Naive thymus-derived CD4-positive, alpha-beta T cell (primary cell): ENCODE data around the gene EPB42. TPM values are rescaled to one million over a fixed set of nuclear protein-coding genes. Genes with fewer than 3 reads are reported as not detected.
"Not testable (repeated sequence)": the region's sequence is repeated elsewhere in the genome, so short reads cannot be mapped to it uniquely, and the experiment has no call there.

Experiments
- ATAC-seq: fragments of 150-1000 bp; cut with Tn5 transposase; 2 replicates; pipeline ENCODE4 v1.10.0; 2021; ENCODE audit warnings: mild to moderate bottlenecking, moderate library complexity
- CTCF ChIA-PET: fragments of 350-600 bp; sonication (Branson Sonifier 250); formaldehyde crosslinking; loops from one replicate; lab custom pipeline; 2021; ENCODE audit warnings: antibody characterized with exemption; lab: Charles Lee
- POLR2A ChIA-PET: fragments of 350-600 bp; sonication (Branson Sonifier 250); formaldehyde crosslinking; loops from one replicate; lab custom pipeline; 2021; ENCODE audit warnings: antibody characterized with exemption, inconsistent platforms; lab: Charles Lee
- DNase-seq, 9 donors: peaks; one replicate each; pipeline versions ENCODE4 v3.0.0 to v3.0.0-alpha.2; 2020 to 2022; ENCODE audit warnings: mixed read lengths in 1 of 9
- H3K27ac ChIP-seq: one replicate; pipeline ENCODE4 v1.7.0; 2013; ENCODE audit warnings: mild to moderate bottlenecking, low read depth, low read length, moderate library complexity
- H3K27me3 ChIP-seq, 2 donors: one replicate each; pipeline ENCODE4 v1.7.0; 2013; ENCODE audit warnings: low read length in 2 of 2, mild to moderate bottlenecking in 2 of 2, moderate library complexity in 2 of 2; ENCODE audit not compliant: control insufficient read depth in 2 of 2, insufficient read depth in 2 of 2
- H3K36me3 ChIP-seq, 3 experiments: 1 replicate in 2 of 3; 2 replicates in 1 of 3; pipeline ENCODE4 v1.7.0; 2013; ENCODE audit warnings: low read length in 3 of 3, mild to moderate bottlenecking in 3 of 3, moderate library complexity in 1 of 3; ENCODE audit not compliant: insufficient read depth in 3 of 3, control insufficient read depth in 2 of 3
- H3K4me1 ChIP-seq, 2 donors: one replicate each; pipeline ENCODE4 v1.7.0; 2013; ENCODE audit warnings: low read length in 2 of 2, mild to moderate bottlenecking in 2 of 2, moderate library complexity in 1 of 2; ENCODE audit not compliant: control insufficient read depth in 2 of 2, insufficient read depth in 2 of 2
- H3K4me3 ChIP-seq: 2 replicates; pipeline ENCODE4 v1.7.0; 2013; ENCODE audit warnings: mild to moderate bottlenecking, low read length
- H3K9me3 ChIP-seq, 3 experiments: 1 replicate in 2 of 3; 2 replicates in 1 of 3; pipeline ENCODE4 v1.7.0; 2013; ENCODE audit warnings: low read length in 3 of 3; ENCODE audit not compliant: control insufficient read depth in 2 of 3
- H3K27ac Mint-ChIP-seq, 9 donors: one replicate each; pipeline ENCODE4 v1.8.0; 2020 to 2022; ENCODE audit warnings: mixed read lengths in 9 of 9, mild to moderate bottlenecking in 8 of 9, moderate library complexity in 5 of 9, inconsistent platforms in 2 of 9
- H3K27me3 Mint-ChIP-seq, 5 donors: one replicate each; pipeline ENCODE4 v1.8.0; 2021 to 2022; ENCODE audit warnings: mixed read lengths in 5 of 5, mild to moderate bottlenecking in 1 of 5
- H3K36me3 Mint-ChIP-seq, 5 donors: one replicate each; pipeline ENCODE4 v1.8.0; 2020 to 2022; ENCODE audit warnings: mixed read lengths in 5 of 5, mild to moderate bottlenecking in 3 of 5, inconsistent platforms in 1 of 5
- H3K4me1 Mint-ChIP-seq, 7 donors: one replicate each; pipeline ENCODE4 v1.8.0; 2020 to 2022; ENCODE audit warnings: mixed read lengths in 7 of 7, mild to moderate bottlenecking in 3 of 7, inconsistent platforms in 1 of 7
- H3K4me3 Mint-ChIP-seq, 10 donors: one replicate each; pipeline ENCODE4 v1.8.0; 2020 to 2022; ENCODE audit warnings: mild to moderate bottlenecking in 10 of 10, mixed read lengths in 10 of 10, moderate library complexity in 6 of 10, inconsistent platforms in 2 of 10
- H3K9me3 Mint-ChIP-seq, 11 donors: one replicate each; pipeline ENCODE4 v1.8.0; 2020 to 2022; ENCODE audit warnings: mixed read lengths in 11 of 11, mild to moderate bottlenecking in 4 of 11, inconsistent platforms in 1 of 11, moderate library complexity in 1 of 11
- intact Hi-C, 2 donors: fragments of 100-400 bp; cut with micrococcal nuclease; formaldehyde crosslinking; loops; one replicate each; pipeline ENCODE4 v1.15.1; 2023
- polyA plus RNA-seq, 2 donors: library from polyadenylated mRNA; unstranded; fragments of 300-500 nt; fragmentation: Illumina TruSeq; gene quantifications; one replicate each; pipeline ENCODE4 v1.2.3, GENCODE V29; 2021
- total RNA-seq, 6 experiments: library from RNA in 5 of 6; stranded (reverse) in 5 of 6; gene quantifications; 1 replicate in 5 of 6; 2 replicates in 1 of 6; pipeline ENCODE4 v1.2.3 and lab custom pipeline; 2021 to 2026

The EPB42 gene
- total and polyA plus RNA-seq, 7 experiments from 2014 or later, result not detected

DNA sequence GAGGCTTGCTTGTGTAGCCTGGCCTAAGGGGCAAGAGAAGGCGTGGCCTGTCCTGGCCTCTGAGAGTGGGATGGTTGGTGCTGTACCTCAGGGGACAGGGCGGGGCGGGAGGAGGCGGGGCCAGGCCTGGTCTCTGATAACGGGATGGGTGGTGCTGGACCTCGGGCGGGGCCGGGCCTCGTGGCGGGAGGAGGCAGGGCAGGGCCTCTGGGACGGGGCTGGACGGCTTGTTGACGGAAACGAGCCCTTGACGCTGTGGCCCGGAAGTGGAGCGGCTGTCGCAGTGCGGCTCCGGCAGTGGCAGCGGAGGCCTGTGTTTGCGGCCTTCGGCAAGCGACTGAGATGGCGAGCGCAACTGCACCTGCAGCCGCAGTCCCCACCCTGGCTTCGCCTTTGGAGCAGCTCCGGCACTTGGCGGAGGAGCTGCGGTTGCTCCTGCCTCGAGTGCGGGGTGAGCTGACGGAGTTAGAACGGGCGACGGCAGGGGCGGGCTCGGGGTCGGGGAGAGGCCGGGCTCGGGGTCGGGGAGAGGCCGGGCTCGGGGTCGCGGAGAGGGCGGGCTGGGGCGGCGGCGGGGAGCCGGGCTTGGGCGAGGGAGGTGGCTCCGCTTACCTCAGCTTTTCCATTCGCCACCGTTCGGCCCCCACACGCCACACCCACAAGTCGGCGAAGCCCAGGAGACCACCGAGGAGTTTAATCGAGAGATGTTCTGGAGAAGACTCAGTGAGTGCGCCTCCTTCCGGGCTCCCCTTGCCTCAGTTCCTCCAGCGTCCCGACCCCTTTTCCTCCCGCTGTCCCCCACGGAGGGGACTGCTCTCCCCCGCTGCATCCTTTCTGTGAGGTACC, 35.4 kb downstream of the EPB42 start, which contains the start of gene CCNDBP1:
Gene CCNDBP1, plus strand, starts transcription at position 247 of the 846 bp plus-strand sequence. Its CDS starts 96 bp downstream, at position 343.
- Mint-ChIP-seq H3K4me1 (peaks cover 19 to 54% (median 35%) of the 10 kb centered on the region in 7 donors), H3K9me3 (no peaks in the 10 kb centered on the region), H3K27me3 (no peaks in the 10 kb centered on the region), H3K4me3 (peak within 1 kb of the TSS; percentile 90 to 98 (median 96)), H3K36me3 (peaks cover 6 to 18% (median 10%) of the 10 kb centered on the region in 5 donors), H3K27ac (peak within 1 kb of the TSS; percentile 95 to 99 (median 98))
- H3K4me1 ChIP-seq, result peaks cover 16 to 22% of the 10 kb centered on the region in 2 donors
- peaks cover 8 to 14% (median 13%) of the 10 kb centered on the region in 3 experiments for H3K36me3 ChIP-seq
- DNase-seq, result peak; percentile 69 to 90 (median 79)
- POLR2A ChIA-PET, result interaction anchor here (0.9 to 2.8 kb wide), 7 partner anchors 9 to 144 kb away, joined by 3 to 12 read pairs (median 4); partner anchors contain the start of genes LCMT2 and UBR1
- CTCF ChIA-PET, result no interaction called here
- peak within 1 kb of the TSS; percentile 91 for H3K4me3 ChIP-seq
- H3K27me3 ChIP-seq, result no peaks in the 10 kb centered on the region
- peak within 1 kb of the TSS; percentile 95 for H3K27ac ChIP-seq
- H3K9me3 ChIP-seq, result no peaks in the 10 kb centered on the region
- intact Hi-C loops, result loop anchor here (1.0 to 10.0 kb wide), 13 partner anchors 33 to 1241 kb away; partner anchors contain the start of genes TTBK2 (in 2 of the 2), CTDSPL2 (in 1 of the 2), EHD4 (in 1 of the 2) and GANC (in 1 of the 2)
- peak; percentile 91 for ATAC-seq

DNA sequence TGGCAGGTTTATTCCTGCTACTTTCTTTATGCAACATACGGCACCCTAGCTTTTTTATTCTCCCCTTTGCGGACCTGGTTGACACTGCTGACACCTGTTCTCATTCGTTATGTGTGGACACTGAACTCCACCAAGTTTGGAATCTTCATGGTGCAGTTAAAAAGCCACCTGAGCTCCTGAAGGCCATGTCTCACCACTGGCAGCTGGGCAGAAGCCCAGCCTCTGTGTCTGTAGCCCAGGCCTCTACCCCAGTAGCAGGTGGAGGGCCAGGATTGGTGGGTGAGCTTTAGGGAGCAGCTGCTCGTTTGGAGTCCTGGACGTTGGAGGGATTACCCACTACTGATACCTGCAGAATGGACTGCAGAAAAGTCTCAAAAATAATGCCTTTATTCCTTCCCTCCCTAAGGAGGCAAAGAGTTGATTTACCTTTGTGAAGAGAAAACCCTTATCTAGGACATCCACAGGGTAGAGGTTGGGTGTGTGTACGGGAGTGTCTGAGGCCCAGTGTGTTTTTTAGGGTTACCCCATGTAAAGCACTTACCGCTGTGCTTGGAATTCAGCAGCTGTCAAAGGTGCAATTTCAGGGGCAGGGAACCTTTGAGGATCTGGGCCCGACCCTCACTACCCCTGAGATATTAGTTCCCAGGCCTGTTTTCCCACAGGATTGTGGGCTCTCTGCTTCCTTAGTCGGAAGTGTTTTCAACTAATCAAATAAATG, 36.3 kb downstream of the EPB42 start:
- peaks cover 3 to 19% (median 4%) of the 10 kb centered on the region in 5 donors for H3K36me3 Mint-ChIP-seq
- DNase-seq, result peak in 2 of 9 donors; percentile 3 to 12

DNA sequence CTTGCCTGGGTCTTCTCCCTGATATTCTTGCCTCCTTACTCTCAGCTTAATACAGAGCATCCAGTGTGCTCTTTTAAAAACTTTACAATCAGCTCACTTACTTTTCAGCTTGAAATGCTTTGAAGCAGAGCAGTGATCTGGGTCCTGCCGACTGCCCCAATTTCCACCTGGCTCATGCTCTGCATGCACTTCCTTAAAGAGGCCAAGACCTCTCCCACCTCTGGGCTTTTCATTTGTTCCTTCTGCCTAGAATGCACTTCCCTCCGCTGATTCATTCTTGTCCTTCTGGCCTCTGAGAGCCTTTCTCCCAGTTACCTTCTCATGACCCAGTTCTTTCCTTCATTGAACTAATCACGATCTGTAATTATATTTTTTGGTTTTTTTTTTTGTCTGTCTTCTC, 37.5 kb downstream of the EPB42 start:
- DNase-seq (no peak), ATAC-seq (no peak)
- peaks cover 0 to 15% (median 8%) of the 10 kb centered on the region in 5 donors for H3K36me3 Mint-ChIP-seq
- H3K4me1 Mint-ChIP-seq, result peaks cover 12 to 42% (median 27%) of the 10 kb centered on the region in 7 donors
- POLR2A ChIA-PET, result interaction anchor here (0.8 to 1.3 kb wide), 3 partner anchors 46 to 327 kb away, joined by 3 read pairs; no protein-coding TSS in a partner anchor
- Histone ChIP-seq H3K4me3 (no peak overlapping the region), H3K27me3 (no peaks in the 10 kb centered on the region), H3K36me3 (peaks cover 3 to 5% (median 4%) of the 10 kb centered on the region in 3 experiments), H3K9me3 (no peaks in the 10 kb centered on the region), H3K27ac (no peak overlapping the region), H3K4me1 (peaks cover 16 to 21% of the 10 kb centered on the region in 2 donors)
- CTCF ChIA-PET, result interaction anchor here (0.7 kb wide), 2 partner anchors 9 to 77 kb away, joined by 3 read pairs; no protein-coding TSS in a partner anchor
- intact Hi-C loops, result loop anchor here in 1 of 2 donors (10.0 kb wide), 1 partner anchor 332 kb away; the partner anchor contains the start of gene MAP1A
- H3K27ac Mint-ChIP-seq, result peak overlapping the region in 8 of 9 donors; percentile 26 to 98 (median 82)
- H3K27me3 Mint-ChIP-seq, result no peaks in the 10 kb centered on the region
- H3K4me3 Mint-ChIP-seq, result no peak overlapping the region
- H3K9me3 Mint-ChIP-seq, result no peaks in the 10 kb centered on the region

More for the DNA sequence above, 36.3 kb downstream of the EPB42 start:
- peak overlapping the region; percentile 91 for H3K4me3 ChIP-seq
- no peaks in the 10 kb centered on the region for H3K27me3 Mint-ChIP-seq
- H3K27me3 ChIP-seq, result no peaks in the 10 kb centered on the region
- peak overlapping the region; percentile 90 to 98 (median 96) for H3K4me3 Mint-ChIP-seq
- POLR2A ChIA-PET, result interaction anchor here (0.5 to 2.8 kb wide), 11 partner anchors 10 to 326 kb away, joined by 3 to 12 read pairs (median 3); partner anchors contain the start of gene UBR1
- peaks cover 16 to 22% of the 10 kb centered on the region in 2 donors for H3K4me1 ChIP-seq
- no peak for ATAC-seq
- CTCF ChIA-PET, result interaction anchor here (0.6 kb wide), 1 partner anchor 678 kb away, joined by 5 read pairs; no protein-coding TSS in a partner anchor
- no peaks in the 10 kb centered on the region for H3K9me3 ChIP-seq
- peak overlapping the region; percentile 95 to 99 (median 98) for H3K27ac Mint-ChIP-seq
- H3K4me1 Mint-ChIP-seq, result peaks cover 17 to 51% (median 32%) of the 10 kb centered on the region in 7 donors
- peaks cover 5 to 7% (median 6%) of the 10 kb centered on the region in 3 experiments for H3K36me3 ChIP-seq
- peak overlapping the region; percentile 95 for H3K27ac ChIP-seq
- intact Hi-C loops, result loop anchor here (1.0 to 10.0 kb wide), 13 partner anchors 32 to 1242 kb away; partner anchors contain the start of genes TTBK2 (in 2 of the 2), CTDSPL2 (in 1 of the 2), EHD4 (in 1 of the 2) and GANC (in 1 of the 2)
- H3K9me3 Mint-ChIP-seq, result no peaks in the 10 kb centered on the region

DNA sequence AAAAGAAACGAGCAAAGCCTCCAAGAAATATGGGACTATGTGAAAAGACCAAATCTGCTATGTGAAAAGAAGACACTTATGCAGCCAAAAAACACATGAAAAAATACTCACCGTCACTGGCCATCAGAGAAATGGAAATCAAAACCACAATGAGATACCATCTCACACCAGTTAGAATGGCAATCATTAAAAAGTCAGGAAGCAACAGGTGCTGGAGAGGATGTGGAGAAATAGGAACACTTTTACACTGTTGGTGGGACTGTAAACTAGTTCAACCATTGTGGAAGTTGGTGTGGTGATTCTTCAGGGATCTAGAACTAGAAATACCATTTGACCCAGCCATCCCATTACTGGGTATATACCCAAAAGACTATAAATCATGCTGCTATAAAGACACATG, 43.7 kb downstream of the EPB42 start:
- H3K27me3 ChIP-seq, H3K4me3 ChIP-seq, H3K4me1 ChIP-seq, H3K4me1 Mint-ChIP-seq, POLR2A ChIA-PET, intact Hi-C loops, H3K4me3 Mint-ChIP-seq, H3K9me3 Mint-ChIP-seq, H3K27me3 Mint-ChIP-seq, H3K9me3 ChIP-seq, DNase-seq, H3K27ac ChIP-seq, ATAC-seq, CTCF ChIA-PET: not testable (repeated sequence)
- Mint-ChIP-seq H3K36me3 (peaks cover 16 to 40% (median 26%) of the 10 kb centered on the region in 5 donors), H3K27ac (peak overlapping the region in 1 of 9 donors; percentile 54)
- H3K36me3 ChIP-seq, result peaks cover 3 to 22% (median 5%) of the 10 kb centered on the region in 3 experiments

DNA sequence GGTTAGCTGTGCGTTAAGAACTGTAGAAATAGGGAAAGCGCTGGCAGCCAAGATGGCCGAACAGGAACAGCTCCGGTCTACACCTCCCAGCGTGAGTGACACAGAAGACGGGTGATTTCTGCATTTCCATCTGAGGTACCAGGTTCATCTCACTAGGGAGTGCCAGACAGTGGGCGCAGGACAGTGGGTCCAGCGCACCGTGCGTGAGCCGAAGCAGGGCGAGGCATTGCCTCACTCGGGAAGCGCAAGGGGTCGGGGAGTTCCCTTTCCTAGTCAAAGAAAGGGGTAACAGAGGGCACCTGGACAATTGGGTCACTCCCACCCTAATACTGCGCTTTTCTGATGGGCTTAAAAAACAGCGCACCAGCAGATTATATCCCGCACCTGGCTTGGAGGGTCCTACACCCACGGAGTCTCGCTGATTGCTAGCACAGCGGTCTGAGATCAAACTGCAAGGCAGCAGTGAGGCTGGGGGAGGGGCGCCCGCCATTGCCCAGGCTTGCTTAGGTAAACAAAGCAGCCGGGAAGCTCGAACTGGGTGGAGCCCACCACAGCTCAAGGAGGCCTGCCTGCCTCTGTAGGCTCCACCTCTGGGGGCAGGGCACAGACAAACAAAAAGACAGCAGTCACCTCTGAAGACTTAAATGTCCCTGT, 45.0 kb downstream of the EPB42 start:
- ChIA-PET POLR2A (interaction anchor here (1.4 kb wide), 1 partner anchor 9 kb away, joined by 4 read pairs; the partner anchor contains the start of gene CCNDBP1), CTCF (interaction anchor here (1.0 kb wide), 1 partner anchor 11 kb away, joined by 3 read pairs; no protein-coding TSS in a partner anchor)
- H3K27ac Mint-ChIP-seq, H3K9me3 ChIP-seq, H3K4me3 ChIP-seq, intact Hi-C loops, H3K27me3 ChIP-seq, H3K27me3 Mint-ChIP-seq, H3K4me3 Mint-ChIP-seq, DNase-seq, H3K27ac ChIP-seq, H3K4me1 Mint-ChIP-seq, ATAC-seq, H3K4me1 ChIP-seq: not testable (repeated sequence)
- Mint-ChIP-seq H3K9me3 (peaks cover under 1 to 12% (median 5%) of the 10 kb centered on the region in 11 donors), H3K36me3 (peaks cover 16 to 47% (median 32%) of the 10 kb centered on the region in 5 donors)
- H3K36me3 ChIP-seq, result peaks cover under 1 to 22% (median 3%) of the 10 kb centered on the region in 3 experiments
